GM12801 (cell line): Measurements from ENCODE around the gene APC2.

Experiments
- TF ChIP-seq, protein P1 (sequence below): IDR thresholded peaks from one replicate; pipeline ENCODE4 v1.5.1; 2011; ENCODE audit warnings: control low read depth; ENCODE audit not compliant: insufficient read length; ENCODE audit errors: extremely low read depth

The APC2 gene

DNA sequence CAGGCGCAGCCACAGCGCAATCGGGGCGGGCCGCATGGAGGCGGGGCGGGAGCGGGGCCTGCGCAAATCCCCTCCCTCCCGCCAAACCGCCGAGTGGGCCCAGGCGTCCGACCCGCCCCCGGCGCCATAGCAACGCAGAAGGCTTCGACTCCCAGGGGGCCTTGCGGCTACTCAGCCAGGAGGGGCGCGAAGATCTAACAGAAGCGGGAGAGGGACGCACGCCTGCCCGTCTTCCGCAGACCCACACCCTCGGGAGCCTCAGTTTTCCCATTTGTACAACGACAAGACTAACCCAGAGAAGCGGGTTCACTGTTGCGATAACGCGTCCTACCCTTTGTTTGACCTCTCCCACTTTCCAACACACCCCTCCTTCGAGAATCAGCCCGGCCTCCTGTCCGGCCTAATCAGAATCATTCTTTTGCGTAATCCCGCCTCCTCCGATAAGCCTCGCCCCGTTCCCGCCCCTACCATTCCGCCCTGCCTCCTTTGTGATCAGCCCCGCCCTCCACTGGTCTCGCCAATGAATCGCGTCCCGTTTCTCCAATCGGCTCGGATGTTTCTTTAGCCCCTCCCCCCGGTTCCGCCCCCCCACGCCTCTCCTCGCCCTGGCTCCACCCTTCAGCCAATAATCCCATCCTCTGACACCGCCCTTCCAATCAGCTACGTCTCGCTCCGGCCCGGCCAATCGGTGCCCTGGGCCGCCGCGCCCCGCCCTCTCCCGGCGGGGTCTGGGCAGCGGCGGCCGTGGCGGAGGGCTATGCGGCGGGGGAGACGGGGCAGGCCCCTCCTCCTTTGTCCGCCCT, 40.6 kb downstream of the APC2 start, which contains the start of gene PCSK4:
Gene PCSK4 (minus strand): TSS at position 40 of the 803 bp plus-strand sequence. CDS start 4 bp downstream, at position 36.
- TF ChIP-seq, protein P1, sequence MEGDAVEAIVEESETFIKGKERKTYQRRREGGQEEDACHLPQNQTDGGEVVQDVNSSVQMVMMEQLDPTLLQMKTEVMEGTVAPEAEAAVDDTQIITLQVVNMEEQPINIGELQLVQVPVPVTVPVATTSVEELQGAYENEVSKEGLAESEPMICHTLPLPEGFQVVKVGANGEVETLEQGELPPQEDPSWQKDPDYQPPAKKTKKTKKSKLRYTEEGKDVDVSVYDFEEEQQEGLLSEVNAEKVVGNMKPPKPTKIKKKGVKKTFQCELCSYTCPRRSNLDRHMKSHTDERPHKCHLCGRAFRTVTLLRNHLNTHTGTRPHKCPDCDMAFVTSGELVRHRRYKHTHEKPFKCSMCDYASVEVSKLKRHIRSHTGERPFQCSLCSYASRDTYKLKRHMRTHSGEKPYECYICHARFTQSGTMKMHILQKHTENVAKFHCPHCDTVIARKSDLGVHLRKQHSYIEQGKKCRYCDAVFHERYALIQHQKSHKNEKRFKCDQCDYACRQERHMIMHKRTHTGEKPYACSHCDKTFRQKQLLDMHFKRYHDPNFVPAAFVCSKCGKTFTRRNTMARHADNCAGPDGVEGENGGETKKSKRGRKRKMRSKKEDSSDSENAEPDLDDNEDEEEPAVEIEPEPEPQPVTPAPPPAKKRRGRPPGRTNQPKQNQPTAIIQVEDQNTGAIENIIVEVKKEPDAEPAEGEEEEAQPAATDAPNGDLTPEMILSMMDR = no peak

GRCh38 chr19:1491114-1491848, 41.4 kb downstream of the APC2 start, which contains the start of gene REEP6:
Gene REEP6 (plus strand): TSS chr19:1491181. CDS start chr19:1491270, 89 bp downstream.
- TF ChIP-seq, protein P1 = no peak

DNA sequence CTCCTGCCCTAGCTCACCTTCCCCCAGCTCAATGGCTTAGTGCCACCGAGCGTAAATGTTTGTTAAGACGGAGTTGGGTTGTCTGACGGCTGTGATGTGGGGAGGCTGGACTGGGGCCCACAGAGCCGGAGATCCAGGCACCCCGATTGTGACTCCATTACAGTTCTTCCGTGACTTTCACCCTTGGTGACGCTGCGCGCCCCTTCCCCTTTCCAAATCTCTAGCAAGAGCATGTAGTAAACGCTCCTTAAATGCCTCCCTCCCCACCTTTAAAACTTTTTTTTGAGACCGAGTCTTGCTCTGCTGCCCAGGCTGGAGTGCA, 41.9 kb downstream of the APC2 start:
- TF ChIP-seq, protein P1 = no peak

- TF ChIP-seq, protein P1 = no peak
These were observed 42.6 kb downstream of the APC2 start for GRCh38 chr19:1492474-1493006.

- TF ChIP-seq, protein P1 = no peak
These were observed 44.3 kb downstream of the APC2 start for GRCh38 chr19:1494115-1494815.

DNA sequence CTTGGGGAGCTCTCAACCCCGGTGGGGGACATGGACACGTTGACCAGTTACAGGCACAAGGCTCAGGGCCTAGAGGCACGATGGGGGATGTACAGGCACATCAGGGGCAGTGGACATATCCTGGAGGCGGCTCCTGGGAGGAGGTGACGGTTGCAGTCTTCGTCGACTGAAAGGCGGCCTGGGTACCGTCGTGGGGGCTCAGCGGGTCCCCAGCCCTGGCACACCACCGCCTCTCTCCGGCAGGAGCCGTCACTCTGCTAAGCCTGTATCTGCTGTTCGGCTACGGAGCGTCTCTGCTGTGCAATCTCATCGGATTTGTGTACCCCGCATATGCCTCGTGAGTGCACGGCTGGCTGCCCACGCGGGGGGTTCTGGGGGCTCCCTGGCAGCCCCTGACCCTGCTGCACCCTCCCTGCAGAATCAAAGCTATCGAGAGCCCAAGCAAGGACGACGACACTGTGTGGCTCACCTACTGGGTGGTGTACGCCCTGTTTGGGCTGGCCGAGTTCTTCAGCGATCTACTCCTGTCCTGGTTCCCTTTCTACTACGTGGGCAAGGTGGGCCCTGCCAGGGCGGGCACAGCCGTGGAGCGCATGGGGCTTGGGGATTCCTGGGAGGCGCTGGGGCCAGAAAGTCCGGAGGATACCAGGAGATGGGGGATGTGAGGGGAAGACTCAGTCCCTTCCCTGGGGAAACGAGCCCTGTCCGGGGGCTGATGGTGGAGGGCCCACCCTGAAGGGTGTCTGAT, 45.3 kb downstream of the APC2 start:
- TF ChIP-seq, protein P1 = no peak
